ENCODE measurements around the gene HOMER1. TPM values are rescaled to one million over a fixed set of nuclear protein-coding genes. Genes with fewer than 3 reads are reported as not detected.

Gene HOMER1
- 5.8 TPM for polyA plus RNA-seq (2012; ENCODE audit: missing spikeins)

- FAIRE-seq (no peak), DNase-seq (ENCODE audit: insufficient read length) (peak; percentile 63)
- TF ChIP-seq POLR2AphosphoS5 (IDR thresholded peaks at IDR 0.05; ENCODE audit: low read depth, low read length) (peak; percentile 6; the same call in 1 of the 2 replicates), POLR2A (IDR thresholded peaks at IDR 0.05; ENCODE audit: low read depth, low read length) (no peak), TAF1 (IDR thresholded peaks at IDR 0.05; ENCODE audit: borderline replicate concordance, low read depth, low read length) (no peak)
These were observed at the start of gene HOMER1 for GRCh38 chr5:79513704-79514390. TSS of gene HOMER1 (minus strand) at chr5:79514134. CDS start at chr5:79512774, 1,360 bp downstream.

- no peak for TF ChIP-seq POLR2AphosphoS5 (IDR thresholded peaks at IDR 0.05; ENCODE audit: low read depth, low read length)
- no peak for TF ChIP-seq POLR2A (IDR thresholded peaks at IDR 0.05; ENCODE audit: low read depth, low read length)
- no peak for FAIRE-seq
- DNase-seq (ENCODE audit: insufficient read length) = no peak
These were observed 49.3 kb upstream of the HOMER1 start for GRCh38 chr5:79563247-79563590.

GRCh38 chr5:79562351-79563246 lies 48.7 kb upstream of the HOMER1 start:
- no peak for FAIRE-seq
- no peak for TF ChIP-seq POLR2AphosphoS5 (IDR thresholded peaks at IDR 0.05; ENCODE audit: low read depth, low read length)
- TF ChIP-seq POLR2A (IDR thresholded peaks at IDR 0.05; ENCODE audit: low read depth, low read length) = no peak
- TF ChIP-seq TAF1 (IDR thresholded peaks at IDR 0.05; ENCODE audit: borderline replicate concordance, low read depth, low read length) = no peak
- DNase-seq (ENCODE audit: insufficient read length) = no peak

- FAIRE-seq = peak; percentile 33
- DNase-seq (ENCODE audit: insufficient read length) = no peak
- no peak for TF ChIP-seq TAF1 (IDR thresholded peaks at IDR 0.05; ENCODE audit: borderline replicate concordance, low read depth, low read length)
- TF ChIP-seq POLR2AphosphoS5 (IDR thresholded peaks at IDR 0.05; ENCODE audit: low read depth, low read length) = no peak
- no peak for TF ChIP-seq POLR2A (IDR thresholded peaks at IDR 0.05; ENCODE audit: low read depth, low read length)
These were observed 47.6 kb upstream of the HOMER1 start for GRCh38 chr5:79561525-79561893.

DNA sequence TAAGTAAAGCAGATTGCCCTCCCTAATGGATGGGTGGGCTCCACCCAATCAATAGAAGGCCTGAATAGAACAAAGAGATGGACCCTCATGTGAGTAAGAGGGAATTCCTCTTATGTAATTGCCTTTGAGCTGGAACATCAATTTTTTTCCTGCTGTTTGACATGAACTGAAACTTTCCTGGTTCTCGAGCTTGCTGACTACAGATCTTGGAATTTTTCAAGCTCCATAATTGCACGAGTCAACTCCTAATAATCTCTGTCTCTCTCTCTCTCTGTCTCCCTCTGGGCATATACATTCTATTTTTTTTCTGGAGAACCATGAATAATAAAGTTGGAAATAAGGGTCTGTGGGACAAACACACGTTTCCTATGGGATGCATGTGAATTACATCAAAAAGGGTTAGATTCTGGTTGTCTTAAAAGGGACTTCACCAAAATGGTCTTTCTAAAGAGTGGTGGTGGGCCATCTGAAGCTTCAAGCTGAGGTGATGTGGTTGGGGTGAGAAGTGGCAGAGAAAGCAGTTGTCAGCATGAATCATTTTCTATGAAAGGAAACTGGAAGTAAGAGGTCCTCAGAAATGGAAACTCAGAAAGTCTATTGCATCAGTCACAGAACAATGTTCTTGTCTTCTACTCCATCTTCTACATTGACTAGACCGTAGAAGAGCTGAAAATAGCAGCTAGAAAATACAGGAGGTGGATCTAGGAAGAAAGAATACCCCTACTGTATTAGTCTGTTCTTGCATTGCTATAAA lies 47.0 kb upstream of the HOMER1 start:
- peak; percentile 56 for FAIRE-seq
- TF ChIP-seq TAF1 (IDR thresholded peaks at IDR 0.05; ENCODE audit: borderline replicate concordance, low read depth, low read length) (no peak), POLR2AphosphoS5 (IDR thresholded peaks at IDR 0.05; ENCODE audit: low read depth, low read length) (no peak), POLR2A (IDR thresholded peaks at IDR 0.05; ENCODE audit: low read depth, low read length) (no peak)
- no peak for DNase-seq (ENCODE audit: insufficient read length)

DNA sequence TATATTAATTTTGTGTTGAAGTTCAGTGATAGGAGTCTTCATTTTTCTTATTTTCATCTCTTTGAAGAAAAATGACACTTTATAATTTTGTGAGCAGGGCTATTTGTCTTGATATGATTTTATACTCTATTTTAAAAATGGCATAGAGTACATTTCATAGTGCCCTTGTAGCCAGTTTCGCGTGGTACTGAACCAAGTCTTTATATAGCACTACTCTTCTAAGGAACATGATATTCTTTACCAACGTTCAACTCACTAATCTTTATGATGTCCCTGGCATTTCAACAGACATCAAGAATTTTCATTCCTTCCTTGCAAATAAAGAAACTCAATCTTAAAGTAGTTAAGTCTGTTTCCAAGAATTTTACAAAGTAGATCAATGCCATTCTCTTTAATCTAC lies 41.5 kb upstream of the HOMER1 start:
- TF ChIP-seq TAF1 (IDR thresholded peaks at IDR 0.05; ENCODE audit: borderline replicate concordance, low read depth, low read length) (no peak), POLR2AphosphoS5 (IDR thresholded peaks at IDR 0.05; ENCODE audit: low read depth, low read length) (no peak), POLR2A (IDR thresholded peaks at IDR 0.05; ENCODE audit: low read depth, low read length) (no peak)
- FAIRE-seq = no peak

DNA sequence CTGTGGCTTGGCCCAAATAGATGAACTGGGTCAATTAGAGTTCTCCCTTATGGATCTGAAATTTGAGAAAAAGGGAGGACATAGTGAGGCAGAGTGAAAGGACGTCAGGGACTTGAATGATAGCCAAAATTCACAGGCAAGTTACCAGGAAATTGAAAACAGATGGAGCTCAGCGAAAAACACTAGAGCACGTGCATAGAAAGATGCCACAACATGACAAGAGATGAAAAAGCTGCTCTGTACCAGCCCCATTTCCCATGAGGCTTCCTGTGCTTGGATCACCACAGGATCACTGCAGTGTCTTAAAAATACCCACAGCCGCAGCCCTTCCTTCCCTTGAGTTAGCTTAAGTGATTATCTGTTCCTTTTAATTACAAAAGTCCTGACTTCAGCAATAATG lies 39.0 kb upstream of the HOMER1 start:
- FAIRE-seq (no peak), DNase-seq (ENCODE audit: insufficient read length) (no peak)
- TF ChIP-seq POLR2A (IDR thresholded peaks at IDR 0.05; ENCODE audit: low read depth, low read length) (no peak), TAF1 (IDR thresholded peaks at IDR 0.05; ENCODE audit: borderline replicate concordance, low read depth, low read length) (no peak)

More for the DNA sequence above, 41.5 kb upstream of the HOMER1 start:
- DNase-seq (ENCODE audit: insufficient read length) = no peak

DNA sequence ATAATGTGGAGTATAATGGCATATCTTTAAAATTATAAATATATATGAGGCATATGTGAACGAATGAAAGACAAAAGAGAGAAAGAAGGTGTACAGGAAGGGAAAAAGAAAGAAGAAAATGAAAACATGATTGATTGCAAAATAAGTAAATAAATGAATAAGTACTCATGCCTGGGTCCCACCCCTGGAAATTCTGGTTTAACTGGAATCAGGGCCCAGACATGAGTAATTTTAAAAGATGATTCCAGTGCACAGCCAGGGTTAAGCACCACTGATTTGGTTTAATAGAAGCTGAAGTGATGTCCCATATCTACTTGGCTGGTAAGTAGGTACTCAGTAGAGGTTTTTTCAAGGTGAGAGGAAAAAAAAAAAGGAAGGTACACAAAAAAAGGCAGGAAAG lies 34.0 kb upstream of the HOMER1 start:
- no peak for DNase-seq (ENCODE audit: insufficient read length)
- TF ChIP-seq TAF1 (IDR thresholded peaks at IDR 0.05; ENCODE audit: borderline replicate concordance, low read depth, low read length) (no peak), POLR2A (IDR thresholded peaks at IDR 0.05; ENCODE audit: low read depth, low read length) (no peak), POLR2AphosphoS5 (IDR thresholded peaks at IDR 0.05; ENCODE audit: low read depth, low read length) (no peak)
- FAIRE-seq = no peak

DNA sequence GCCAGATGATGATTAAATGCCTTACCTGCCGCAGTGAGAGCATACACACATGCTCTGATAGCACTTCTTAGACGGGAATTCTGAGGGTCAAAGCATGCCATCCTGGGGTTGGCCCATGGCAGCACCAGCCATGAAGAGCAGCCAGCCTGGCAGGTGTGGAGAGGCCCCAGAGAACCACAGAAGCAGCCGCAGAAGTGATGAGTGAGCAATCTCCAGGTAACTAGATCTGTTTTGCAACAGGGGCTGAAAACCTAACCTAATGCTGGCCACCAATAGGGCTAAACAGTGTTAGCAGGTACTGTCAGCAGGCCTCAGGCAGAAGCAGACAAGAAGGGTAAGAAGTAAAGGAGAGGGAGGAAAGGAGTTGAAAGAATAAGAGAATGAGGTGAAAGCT lies 33.5 kb upstream of the HOMER1 start:
- TF ChIP-seq TAF1 (IDR thresholded peaks at IDR 0.05; ENCODE audit: borderline replicate concordance, low read depth, low read length) = no peak
- no peak for TF ChIP-seq POLR2A (IDR thresholded peaks at IDR 0.05; ENCODE audit: low read depth, low read length)
- TF ChIP-seq POLR2AphosphoS5 (IDR thresholded peaks at IDR 0.05; ENCODE audit: low read depth, low read length) = no peak
- FAIRE-seq = no peak

GRCh38 chr5:79546782-79547428 lies 33.0 kb upstream of the HOMER1 start:
- FAIRE-seq = no peak
- DNase-seq (ENCODE audit: insufficient read length) = no peak
- no peak for TF ChIP-seq POLR2A (IDR thresholded peaks at IDR 0.05; ENCODE audit: low read depth, low read length)
- TF ChIP-seq TAF1 (IDR thresholded peaks at IDR 0.05; ENCODE audit: borderline replicate concordance, low read depth, low read length) = no peak
- TF ChIP-seq POLR2AphosphoS5 (IDR thresholded peaks at IDR 0.05; ENCODE audit: low read depth, low read length) = no peak

More for the DNA sequence above, 33.5 kb upstream of the HOMER1 start:
- no peak for DNase-seq (ENCODE audit: insufficient read length)

DNA sequence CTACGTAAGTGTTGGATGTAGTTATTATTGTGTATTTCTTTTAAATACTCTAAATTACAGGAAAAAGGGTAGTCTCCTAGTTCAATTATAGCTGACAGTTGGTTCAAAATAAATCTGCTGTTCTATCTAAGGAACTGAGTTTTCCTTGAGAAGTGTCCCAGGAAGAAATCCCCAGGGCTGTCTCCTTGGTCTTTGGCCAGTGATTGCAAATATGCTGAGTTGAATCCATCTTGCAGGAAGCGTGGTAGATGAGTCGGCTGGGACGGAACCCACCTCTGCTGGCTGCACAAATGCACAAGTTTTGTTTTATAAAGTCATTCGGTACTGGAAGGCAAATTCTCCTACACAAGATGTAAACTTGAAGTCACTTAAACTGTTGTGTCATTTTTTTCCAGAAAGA lies 30.2 kb upstream of the HOMER1 start:
- TF ChIP-seq POLR2A (IDR thresholded peaks at IDR 0.05; ENCODE audit: low read depth, low read length) (no peak), POLR2AphosphoS5 (IDR thresholded peaks at IDR 0.05; ENCODE audit: low read depth, low read length) (no peak), TAF1 (IDR thresholded peaks at IDR 0.05; ENCODE audit: borderline replicate concordance, low read depth, low read length) (no peak)
- FAIRE-seq (no peak), DNase-seq (ENCODE audit: insufficient read length) (no peak)
